MM.1S (cell line): ENCODE measurements around the gene PLAAT4.
A peak's percentile ranks its signal among the peaks of the same experiment; 100 is the strongest.
"Not testable (repeated sequence)": the region's sequence is repeated elsewhere in the genome, so short reads cannot be mapped to it uniquely, and the experiment has no call there.

Source experiments
- DNase-seq: peaks from one replicate; pipeline ENCODE4 v3.0.0-alpha.2; 2015
- H2AFZ ChIP-seq: fragments of 300-600 bp; sonication (generic); 2 replicates; pipeline ENCODE4 v1.6.0; 2016; ENCODE audit warnings: antibody characterized with exemption, low read length
- H3F3A ChIP-seq: fragments of 300-600 bp; sonication (generic); 2 replicates; pipeline ENCODE4 v1.6.1; 2016; ENCODE audit warnings: mild to moderate bottlenecking, antibody characterized with exemption, low read length, moderate library complexity, mixed read lengths; ENCODE audit not compliant: insufficient read depth
- H3K27ac ChIP-seq: fragments of 300-600 bp; sonication (generic); 2 replicates; pipeline ENCODE4 v1.5.1; 2016; ENCODE audit warnings: mild to moderate bottlenecking, low read length
- H3K27me3 ChIP-seq: fragments of 300-600 bp; sonication (generic); replicated peaks from 2 replicates; pipeline ENCODE4 v1.6.0; 2016; ENCODE audit warnings: low read length; ENCODE audit not compliant: insufficient read depth
- H3K36me3 ChIP-seq: fragments of 300-600 bp; sonication (generic); replicated peaks from 2 replicates; pipeline ENCODE4 v1.6.1; 2016; ENCODE audit warnings: mild to moderate bottlenecking, low read length, mixed read lengths; ENCODE audit not compliant: insufficient read depth
- H3K4me1 ChIP-seq: fragments of 300-600 bp; sonication (generic); 2 replicates; pipeline ENCODE4 v1.6.1; 2016; ENCODE audit warnings: low read length, mixed read lengths
- H3K4me2 ChIP-seq: fragments of 300-600 bp; sonication (generic); 2 replicates; pipeline ENCODE4 v1.6.0; 2016; ENCODE audit warnings: low read depth, low read length
- H3K4me3 ChIP-seq: fragments of 300-600 bp; sonication (generic); 2 replicates; pipeline ENCODE4 v1.5.1; 2016; ENCODE audit warnings: low read length, mixed read lengths
- H3K79me2 ChIP-seq: fragments of 300-600 bp; sonication (generic); 2 replicates; pipeline ENCODE4 v1.6.1; 2016; ENCODE audit warnings: mixed run types, low read length, mixed read lengths
- H3K9ac ChIP-seq: fragments of 300-600 bp; sonication (generic); 2 replicates; pipeline ENCODE4 v1.6.1; 2016; ENCODE audit warnings: low read length, mixed read lengths
- H3K9me2 ChIP-seq: fragments of 300-600 bp; sonication (generic); replicated peaks from 2 replicates; pipeline ENCODE4 v1.6.1; 2016; ENCODE audit warnings: mild to moderate bottlenecking, low read length, mixed read lengths; ENCODE audit not compliant: insufficient read depth
- H3K9me3 ChIP-seq: fragments of 300-600 bp; sonication (generic); replicated peaks from 2 replicates; pipeline ENCODE4 v1.6.1; 2016; ENCODE audit warnings: mild to moderate bottlenecking, low read length, mixed read lengths; ENCODE audit not compliant: insufficient read depth
- H4K20me1 ChIP-seq: fragments of 300-600 bp; sonication (generic); 2 replicates; pipeline ENCODE4 v1.6.1; 2016; ENCODE audit warnings: mild to moderate bottlenecking, low read length, moderate library complexity, mixed read lengths; ENCODE audit not compliant: insufficient read depth
- CTCF ChIP-seq: fragments of 300-600 bp; sonication (generic); IDR thresholded peaks from 2 replicates; pipeline ENCODE4 v1.5.1; 2016; ENCODE audit warnings: antibody characterized with exemption, low read length, mixed read lengths
- EZH2 ChIP-seq: fragments of 300-600 bp; sonication (generic); optimal IDR thresholded peaks from 2 replicates; pipeline ENCODE3; 2017; ENCODE audit warnings: low read depth, mild to moderate bottlenecking, antibody characterized with exemption, low read length, mixed read lengths
- EZH2phosphoT487 ChIP-seq: fragments of 300-600 bp; sonication (generic); IDR thresholded peaks from 2 replicates; pipeline ENCODE4 v1.6.1; 2018; ENCODE audit warnings: antibody characterized with exemption, low read length

PLAAT4 gene

GRCh38 chr11:63572026-63572688 lies 35.5 kb downstream of the PLAAT4 start:
- Histone ChIP-seq H3K9me3 (no peaks in the 10 kb centered on the region), H3K4me1 (peaks cover 7% of the 10 kb centered on the region), H3F3A (peaks cover 5% of the 10 kb centered on the region; the same call in 1 of the 2 replicates), H3K9ac (no peak overlapping the region), H3K27me3 (no peaks in the 10 kb centered on the region), H3K4me2 (no peak overlapping the region), H3K36me3 (no peaks in the 10 kb centered on the region), H3K27ac (no peak overlapping the region), H2AFZ (no peak overlapping the region), H3K9me2 (no peaks in the 10 kb centered on the region), H3K79me2 (no peaks in the 10 kb centered on the region), H3K4me3 (no peak overlapping the region), H4K20me1 (no peaks in the 10 kb centered on the region)
- TF ChIP-seq EZH2phosphoT487 (no peak), EZH2 (no peak), CTCF (no peak)
- no peak for DNase-seq

GRCh38 chr11:63573881-63574855 lies 37.6 kb downstream of the PLAAT4 start:
- H3K27ac ChIP-seq, result peak overlapping the region; percentile 40; the same call in 1 of the 2 replicates
- H3F3A ChIP-seq, result peaks cover 5% of the 10 kb centered on the region; the same call in 1 of the 2 replicates
- H3K79me2 ChIP-seq, result no peaks in the 10 kb centered on the region
- peaks cover 7% of the 10 kb centered on the region for H3K4me1 ChIP-seq
- no peaks in the 10 kb centered on the region for H3K27me3 ChIP-seq
- H3K9me2 ChIP-seq, result no peaks in the 10 kb centered on the region
- peak; percentile 36 for TF ChIP-seq CTCF
- no peak for TF ChIP-seq EZH2phosphoT487
- H3K4me3 ChIP-seq, result peak overlapping the region; percentile 40
- H2AFZ ChIP-seq, result peak overlapping the region; percentile 86
- no peaks in the 10 kb centered on the region for H3K9me3 ChIP-seq
- peak overlapping the region; percentile 52 for H3K4me2 ChIP-seq
- H3K36me3 ChIP-seq, result no peaks in the 10 kb centered on the region
- H4K20me1 ChIP-seq, result no peaks in the 10 kb centered on the region
- peak overlapping the region; percentile 5; the same call in 1 of the 2 replicates for H3K9ac ChIP-seq
- peak; percentile 80 for DNase-seq

DNA sequence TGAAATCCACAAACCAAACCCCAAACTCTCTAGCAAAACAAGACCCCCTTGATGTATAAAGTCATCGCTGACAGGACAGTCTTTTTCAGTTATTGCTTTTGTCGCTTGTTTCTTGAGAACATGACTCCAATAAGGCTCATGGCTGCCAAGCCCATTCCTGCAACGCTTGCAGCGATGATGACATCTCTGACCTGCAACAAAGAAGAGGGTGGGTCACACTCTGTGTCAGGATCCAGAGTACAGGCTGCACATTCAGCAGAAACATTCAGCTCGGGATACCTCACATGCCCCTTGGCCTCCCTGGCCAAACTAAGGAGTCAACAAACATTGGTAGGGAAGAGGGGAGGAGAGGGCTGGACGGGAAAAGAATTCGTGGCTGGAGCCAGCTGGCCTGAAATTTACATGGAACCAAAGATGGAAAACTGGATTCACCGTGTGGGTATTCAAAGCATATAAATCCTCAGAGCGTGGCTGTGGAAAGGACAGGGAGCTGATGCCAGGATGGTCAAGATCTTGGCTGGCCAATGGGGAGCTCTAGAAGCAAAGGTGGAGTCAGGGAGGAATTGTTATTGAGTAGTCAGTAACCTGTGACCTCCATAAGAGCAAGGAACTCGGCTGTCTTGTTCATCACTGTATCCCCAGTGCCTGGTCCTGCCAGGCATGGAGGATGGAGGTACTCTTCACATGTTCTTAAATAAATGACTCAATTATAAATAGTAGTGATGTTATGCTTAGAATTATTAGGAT lies 38.4 kb downstream of the PLAAT4 start:
- no peaks in the 10 kb centered on the region for H3K27me3 ChIP-seq
- H3K9me2 ChIP-seq, result no peaks in the 10 kb centered on the region
- H3K36me3 ChIP-seq, result no peaks in the 10 kb centered on the region
- DNase-seq, result no peak
- peaks cover 5% of the 10 kb centered on the region; the same call in 1 of the 2 replicates for H3F3A ChIP-seq
- peak overlapping the region; percentile 40 for H3K4me3 ChIP-seq
- H3K79me2 ChIP-seq, result no peaks in the 10 kb centered on the region
- H2AFZ ChIP-seq, result peak overlapping the region; percentile 86
- H3K9ac ChIP-seq, result peak overlapping the region; percentile 5; the same call in 1 of the 2 replicates
- no peaks in the 10 kb centered on the region for H4K20me1 ChIP-seq
- no peaks in the 10 kb centered on the region for H3K9me3 ChIP-seq
- no peak for TF ChIP-seq EZH2
- TF ChIP-seq CTCF, result no peak
- TF ChIP-seq EZH2phosphoT487, result no peak
- H3K4me1 ChIP-seq, result peaks cover 7% of the 10 kb centered on the region
- H3K4me2 ChIP-seq, result peak overlapping the region; percentile 52
- H3K27ac ChIP-seq, result peak overlapping the region; percentile 40; the same call in 1 of the 2 replicates

- not testable (repeated sequence) for H3K4me2 ChIP-seq, H3K9ac ChIP-seq, H2AFZ ChIP-seq, H4K20me1 ChIP-seq, H3K9me3 ChIP-seq, H3K27ac ChIP-seq, H3K36me3 ChIP-seq, H3K4me1 ChIP-seq, DNase-seq, H3K9me2 ChIP-seq, H3K79me2 ChIP-seq, H3K27me3 ChIP-seq, H3K4me3 ChIP-seq, H3F3A ChIP-seq
These were observed 42.3 kb downstream of the PLAAT4 start for GRCh38 chr11:63578882-63579281.

- H3K4me3 ChIP-seq, H2AFZ ChIP-seq, H3K27ac ChIP-seq, H3K9me2 ChIP-seq, H3K4me2 ChIP-seq, H3K36me3 ChIP-seq, H3K27me3 ChIP-seq, DNase-seq, H4K20me1 ChIP-seq, H3K4me1 ChIP-seq, H3K9ac ChIP-seq, H3K9me3 ChIP-seq, H3F3A ChIP-seq, H3K79me2 ChIP-seq: not testable (repeated sequence)
These were observed 44.6 kb downstream of the PLAAT4 start for GRCh38 chr11:63581224-63581623.
